Left colon (tissue), 2 donors: ENCODE results near the gene CTBP1. TPM values are rescaled to one million over a fixed set of nuclear protein-coding genes. Genes with fewer than 3 reads are reported as not detected.

Source experiments
- ATAC-seq: fragments of 200-7000 bp; cut with Tn5 transposase; one replicate; pipeline ENCODE4 v1.9.1; 2020; ENCODE audit warnings: mild to moderate bottlenecking, moderate library complexity
- DNase-seq, 2 donors: peaks; one replicate each; pipeline ENCODE4 v3.0.0-alpha.2; 2020
- intact Hi-C, 2 donors: fragments of 100-400 bp; cut with DNase I in 1 of 2; cut with micrococcal nuclease in 1 of 2; formaldehyde crosslinking; loops; one replicate each; pipeline versions ENCODE4 v1.11.2 to v1.14.0; 2022; cut with DNase I, micrococcal nuclease
- total RNA-seq, 2 donors: library from RNA; stranded (reverse); fragmentation: NEBNext Ultra II Directional; extraction: Animal tissue kit (Norgen Biotek cat#: 25700); gene quantifications; one replicate each; pipeline ENCODE4 v1.2.1, GENCODE V29; 2021
- donor health status: DM: no; HTN: no; CAD: no.
- donor health status: DM: yes; HTN: yes; CAD: no.

The CTBP1 gene
- total RNA-seq, 2 donors from 2014 or later, result 156 to 180 TPM

DNA sequence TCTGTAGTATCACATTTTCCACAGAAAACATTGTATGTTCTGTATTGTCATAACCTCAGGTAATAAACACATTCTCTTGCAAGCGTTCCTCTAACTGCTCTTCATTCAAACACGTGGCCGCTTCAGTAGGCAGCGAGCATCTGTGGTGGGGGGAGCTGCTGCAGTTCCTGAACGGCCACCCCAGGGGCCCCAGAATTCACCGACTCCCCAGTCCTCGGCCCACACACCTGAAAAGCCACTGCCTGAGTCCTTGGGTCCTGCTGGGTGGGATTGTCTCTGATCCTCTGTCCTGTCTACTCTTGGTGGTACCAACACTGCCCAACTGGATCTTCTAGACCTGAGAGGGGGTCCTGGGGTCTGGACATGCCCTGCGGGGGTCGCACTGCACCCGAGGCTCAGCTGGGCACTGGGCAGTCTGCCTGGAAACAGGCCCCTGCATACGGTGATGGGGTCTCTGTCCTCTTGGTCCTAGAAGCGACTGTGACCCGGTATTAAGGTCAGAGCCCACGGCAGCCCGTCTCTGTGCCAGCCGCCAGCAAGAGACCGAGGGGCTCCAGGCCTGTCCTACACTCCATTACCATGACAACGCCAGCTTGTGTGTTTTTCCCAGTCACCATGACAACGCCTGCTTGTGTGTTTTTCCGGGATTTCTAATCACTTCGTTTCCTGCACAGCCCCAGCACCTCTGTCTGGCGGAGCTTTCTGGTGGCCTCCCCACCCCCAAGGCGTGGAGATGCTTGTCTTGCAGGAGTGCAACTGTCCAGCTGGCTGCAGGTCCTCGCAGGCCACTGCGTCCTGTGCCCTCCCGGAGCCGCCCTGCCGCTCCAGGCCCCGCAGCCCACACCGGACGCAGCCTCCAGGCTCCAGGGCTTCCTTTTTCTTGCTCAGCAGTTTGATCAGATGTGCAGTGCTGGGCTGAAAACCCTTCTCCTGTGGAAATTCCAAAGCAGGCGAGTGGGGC, 16.0 kb downstream of the CTBP1 start:
- DNase-seq, result no peak
- ATAC-seq, result no peak
- intact Hi-C loops, result no loop called here

DNA sequence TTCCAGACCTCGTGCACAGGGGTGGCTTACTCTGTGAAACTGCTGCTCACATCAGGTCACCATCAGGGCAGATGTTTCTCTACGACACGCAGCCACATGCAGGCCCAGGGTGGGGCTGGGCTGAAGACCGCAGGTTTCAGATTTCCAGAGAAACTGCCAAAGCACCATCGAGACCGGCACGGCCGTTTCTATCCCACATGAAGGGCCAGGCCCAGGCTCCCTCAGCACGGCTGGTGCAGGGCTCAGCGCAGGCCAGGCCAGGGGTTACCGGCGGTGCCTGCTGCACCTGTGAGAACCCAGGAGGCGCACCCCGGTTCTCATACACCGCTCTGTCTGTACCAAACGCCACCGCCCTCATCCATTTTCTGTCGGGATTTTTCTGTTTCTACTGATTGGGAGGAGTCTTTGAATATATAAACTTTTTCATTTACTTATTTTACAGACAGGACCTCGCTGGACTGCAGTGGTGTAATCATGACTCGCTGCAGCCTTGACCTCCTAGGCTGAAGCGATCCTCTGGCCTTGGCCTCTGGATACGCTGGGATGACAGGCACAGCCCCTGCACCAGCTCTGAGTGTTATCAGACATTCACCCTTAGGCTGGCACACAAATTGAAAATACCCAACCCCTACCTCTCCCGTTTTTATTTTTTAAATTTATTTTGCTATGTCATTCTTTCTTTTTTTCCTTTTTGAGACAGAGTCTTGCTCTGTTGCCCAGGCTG, 17.1 kb downstream of the CTBP1 start:
- ATAC-seq (no peak), DNase-seq (no peak)
- intact Hi-C loops, result no loop called here

- intact Hi-C loops, result no loop called here
- ATAC-seq (no peak), DNase-seq (no peak)
Observed at GRCh38 chr4:1230971-1231636, 17.8 kb downstream of the CTBP1 start.

GRCh38 chr4:1230316-1230715, 18.6 kb downstream of the CTBP1 start:
- intact Hi-C loops, result no loop called here
- no peak for DNase-seq
- ATAC-seq, result no peak

GRCh38 chr4:1229117-1229849, 19.6 kb downstream of the CTBP1 start:
- intact Hi-C loops, result no loop called here
- no peak for ATAC-seq
- no peak for DNase-seq

DNA sequence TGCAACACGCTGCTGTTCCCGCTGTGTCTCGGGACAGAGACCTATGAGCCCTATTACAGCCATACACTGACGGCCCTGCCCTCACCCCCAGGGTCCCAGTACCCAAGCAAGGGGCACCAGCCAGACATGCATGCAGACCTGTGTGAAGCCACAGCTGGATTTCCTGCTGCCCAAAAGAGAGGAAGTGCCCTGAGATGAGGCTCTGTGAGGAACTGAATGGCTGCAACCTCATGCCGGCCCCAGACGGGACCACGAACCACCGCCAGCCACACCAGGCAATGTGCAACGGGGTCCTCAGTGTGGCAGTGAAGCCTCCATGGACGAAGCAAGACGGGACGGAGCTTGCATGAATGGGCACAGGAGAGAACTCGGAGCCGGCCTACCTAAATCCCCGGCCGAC, 21.1 kb downstream of the CTBP1 start:
- DNase-seq (no peak), ATAC-seq (no peak)
- intact Hi-C loops, result no loop called here

- ATAC-seq, result no peak
- intact Hi-C loops, result no loop called here
- no peak for DNase-seq
Observed at GRCh38 chr4:1226598-1226997, 22.3 kb downstream of the CTBP1 start.

DNA sequence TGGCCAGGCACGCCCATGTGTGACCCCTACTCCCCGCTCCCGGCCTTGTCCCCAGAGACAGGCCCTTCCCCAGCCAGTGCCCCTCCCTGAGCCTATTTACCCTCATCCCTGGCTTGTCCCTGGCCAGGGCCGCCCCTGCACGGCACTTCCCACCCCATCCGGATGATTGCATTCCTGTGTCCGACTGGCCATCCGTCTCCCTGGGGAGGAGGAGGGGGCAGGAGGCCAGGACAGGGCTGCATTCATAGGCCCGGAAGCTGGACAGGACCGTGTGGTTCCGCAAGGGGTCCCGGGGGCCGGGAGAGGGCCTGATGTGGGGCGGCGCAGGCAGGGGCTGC, 22.8 kb downstream of the CTBP1 start:
- intact Hi-C loops, result no loop called here
- ATAC-seq, result no peak
- no peak for DNase-seq

DNA sequence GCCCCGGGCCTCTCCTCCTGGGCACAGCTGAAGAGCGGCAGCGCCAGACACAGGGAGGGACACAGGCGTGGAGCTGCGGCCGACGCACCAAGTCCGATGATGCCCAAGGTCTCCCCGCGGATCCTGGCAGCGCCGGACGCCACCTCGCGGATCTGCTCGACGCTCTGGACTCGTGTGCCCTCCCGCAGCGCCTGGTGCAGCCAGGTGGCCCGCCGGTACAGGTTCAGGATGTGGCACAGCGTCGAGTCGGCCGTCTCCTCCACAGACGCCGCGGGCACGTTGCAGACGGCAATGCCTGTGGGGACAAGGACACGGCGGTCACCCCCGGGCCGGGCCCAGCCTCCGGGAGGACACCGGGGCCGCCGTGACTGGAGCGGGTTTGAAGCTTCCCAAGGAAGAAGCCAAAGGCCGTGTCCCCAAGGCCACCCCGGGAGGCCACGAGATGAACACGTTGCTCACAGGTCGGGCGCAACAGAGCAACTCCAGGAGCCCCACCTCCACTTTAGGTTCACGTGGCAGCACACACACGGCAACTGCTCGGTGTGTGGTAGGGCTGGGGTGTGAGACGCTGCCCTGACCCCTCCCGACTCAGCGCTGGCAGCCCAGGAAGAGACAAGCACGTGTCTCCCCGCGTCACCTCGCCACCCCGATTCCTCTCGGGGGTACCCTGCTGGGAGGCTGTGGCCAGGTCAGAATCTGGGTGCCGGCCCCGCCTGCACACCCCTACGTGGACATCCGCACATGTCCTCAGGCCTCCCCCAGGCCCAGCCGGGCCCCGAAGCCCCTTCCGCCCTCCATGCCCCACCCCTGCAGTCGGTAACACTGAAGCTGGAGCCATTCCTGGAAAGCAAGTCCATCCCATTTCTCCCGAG, 23.4 kb downstream of the CTBP1 start:
- no peak for ATAC-seq
- intact Hi-C loops, result no loop called here
- no peak for DNase-seq

DNA sequence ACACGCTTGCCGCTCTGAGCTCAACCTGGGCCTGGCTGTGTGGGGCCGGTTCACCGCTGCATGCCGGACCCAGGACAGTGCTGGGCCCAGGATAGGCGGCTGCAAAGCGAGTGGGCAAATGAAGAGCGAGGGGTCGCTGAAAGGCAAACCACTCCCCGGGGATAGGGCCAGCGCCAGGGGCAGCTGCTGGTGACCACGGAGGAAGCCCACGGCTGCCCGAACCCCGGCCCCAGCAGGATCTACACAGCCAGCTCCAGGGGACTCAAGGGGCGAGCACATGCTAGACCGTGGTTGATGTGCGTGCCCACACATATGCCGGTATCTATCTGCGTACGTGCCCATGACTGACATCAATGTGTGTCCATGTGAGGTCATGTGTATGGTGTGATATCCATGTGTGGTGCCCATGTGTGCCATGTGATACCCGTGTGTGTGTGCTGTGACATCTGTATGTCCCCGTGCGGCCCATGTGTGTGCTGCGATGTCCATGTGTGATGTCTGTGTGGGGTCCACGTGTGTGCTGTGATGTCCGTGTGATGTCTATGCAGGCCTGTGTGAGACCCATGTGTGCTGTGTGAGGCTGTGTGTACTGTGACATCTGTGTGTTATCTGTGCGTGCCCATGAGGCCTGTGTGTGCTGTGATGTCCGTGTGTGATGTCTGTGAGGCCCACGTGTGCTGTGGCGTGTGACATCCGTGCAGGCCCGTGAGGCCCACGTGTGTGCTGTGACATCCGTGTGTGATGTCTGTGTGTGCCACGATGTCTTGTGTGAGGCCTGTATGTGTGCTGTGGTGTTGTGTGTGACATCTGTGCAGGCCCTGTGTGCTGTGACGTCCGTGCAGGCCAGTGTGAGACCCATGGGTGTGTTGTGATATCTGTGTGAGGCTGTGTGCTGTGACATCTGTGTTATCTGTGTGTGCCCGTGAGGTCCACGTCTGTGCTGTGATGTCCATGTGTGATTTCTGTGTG, 24.8 kb downstream of the CTBP1 start:
- ATAC-seq (no peak), DNase-seq (no peak)
- intact Hi-C loops, result no loop called here

GRCh38 chr4:1222938-1223690, 25.8 kb downstream of the CTBP1 start:
- DNase-seq (no peak), ATAC-seq (peak; percentile 3)
- intact Hi-C loops, result no loop called here

DNA sequence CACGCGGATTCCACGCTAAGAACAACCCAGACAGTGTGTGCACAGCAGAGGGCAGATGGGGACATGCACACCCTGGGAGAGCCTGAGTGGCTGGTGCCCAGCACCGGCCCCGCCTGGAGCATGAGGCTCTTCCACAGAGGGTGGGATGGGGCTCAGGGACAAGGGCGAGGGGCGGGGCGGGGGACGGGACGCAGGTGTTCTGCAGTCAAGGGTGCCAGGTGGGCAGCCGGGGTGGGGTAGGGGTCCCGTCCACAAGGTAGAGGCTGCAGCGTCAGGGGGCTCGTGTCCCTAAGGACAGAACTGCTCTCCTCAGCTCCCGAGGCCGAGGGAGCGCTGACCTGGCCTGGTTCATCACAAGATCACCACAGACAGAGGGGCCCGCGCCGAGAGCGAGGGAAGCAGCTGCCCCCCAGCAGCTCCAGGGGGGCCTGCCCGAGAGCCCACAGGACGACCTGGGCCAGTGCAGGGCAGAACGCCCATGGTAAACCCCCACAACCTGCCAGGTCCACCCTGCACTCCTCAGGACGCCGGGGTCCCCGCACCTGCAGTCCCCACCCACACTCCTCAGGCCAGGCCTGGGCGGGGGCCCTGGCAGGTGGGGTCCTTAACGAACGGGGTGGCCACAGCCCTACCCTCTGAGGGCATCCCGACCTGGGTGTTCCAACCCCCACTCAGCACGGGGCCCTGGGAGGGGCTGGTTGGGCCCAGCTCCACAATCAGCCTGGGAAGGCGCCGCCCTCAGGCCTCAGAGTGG, 26.7 kb downstream of the CTBP1 start:
- peak; percentile 14 for ATAC-seq
- intact Hi-C loops, result no loop called here
- no peak for DNase-seq

DNA sequence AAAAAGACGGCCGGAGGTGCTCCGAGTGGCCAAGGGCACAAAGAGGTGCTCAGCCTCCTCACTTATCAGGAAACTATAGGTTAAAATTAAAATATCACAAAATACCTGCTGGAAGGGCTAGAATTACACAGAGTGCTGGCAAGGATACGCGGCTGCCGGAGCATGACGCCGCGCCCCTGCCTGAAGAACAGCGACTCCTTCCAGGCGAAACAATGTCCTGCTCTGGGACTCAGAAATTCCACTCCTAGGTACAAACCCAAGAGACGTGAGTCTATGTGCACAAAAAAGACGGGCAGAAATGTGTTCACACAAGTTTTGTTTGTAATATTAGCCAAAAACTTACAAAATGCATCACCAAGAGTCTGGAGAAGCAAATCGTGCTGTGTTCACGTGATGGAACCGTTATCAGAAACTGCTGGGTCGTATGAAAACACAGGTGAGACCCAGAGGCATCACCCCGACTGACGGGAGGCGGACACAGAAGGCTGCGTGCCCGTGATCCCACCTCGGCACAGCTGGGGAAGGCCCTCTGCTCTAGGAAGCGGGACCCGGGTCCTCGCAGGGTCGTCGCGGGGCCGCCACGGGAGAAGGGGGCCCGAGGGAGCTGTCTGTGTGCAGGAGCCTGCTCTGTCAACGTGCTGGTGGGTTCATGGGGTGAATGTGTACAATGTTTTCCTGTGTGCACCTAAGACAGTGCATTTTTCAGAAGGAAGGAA, 27.6 kb downstream of the CTBP1 start:
- intact Hi-C loops, result no loop called here
- ATAC-seq (no peak), DNase-seq (no peak)

GRCh38 chr4:1220566-1220965, 28.4 kb downstream of the CTBP1 start:
- ATAC-seq, result no peak
- intact Hi-C loops, result no loop called here
- DNase-seq, result no peak

GRCh38 chr4:1219566-1219950, 29.4 kb downstream of the CTBP1 start:
- DNase-seq (no peak), ATAC-seq (no peak)
- intact Hi-C loops, result no loop called here
